ACHN (cell line): ENCODE measurements around the gene TP53RK.

ENCODE experiments used
- DNase-seq: peaks from one replicate; pipeline ENCODE4 v3.0.0-alpha.2; 2015
- in situ Hi-C: cut with HindIII; loops from 2 replicates; pipeline ENCODE4 v1.10.0; 2017; ENCODE audit warnings: low sequenced_read_pairs, low pct_ligation_motif_present, low pct_unique_long_range_greater_than_20kb

Gene TP53RK

DNA sequence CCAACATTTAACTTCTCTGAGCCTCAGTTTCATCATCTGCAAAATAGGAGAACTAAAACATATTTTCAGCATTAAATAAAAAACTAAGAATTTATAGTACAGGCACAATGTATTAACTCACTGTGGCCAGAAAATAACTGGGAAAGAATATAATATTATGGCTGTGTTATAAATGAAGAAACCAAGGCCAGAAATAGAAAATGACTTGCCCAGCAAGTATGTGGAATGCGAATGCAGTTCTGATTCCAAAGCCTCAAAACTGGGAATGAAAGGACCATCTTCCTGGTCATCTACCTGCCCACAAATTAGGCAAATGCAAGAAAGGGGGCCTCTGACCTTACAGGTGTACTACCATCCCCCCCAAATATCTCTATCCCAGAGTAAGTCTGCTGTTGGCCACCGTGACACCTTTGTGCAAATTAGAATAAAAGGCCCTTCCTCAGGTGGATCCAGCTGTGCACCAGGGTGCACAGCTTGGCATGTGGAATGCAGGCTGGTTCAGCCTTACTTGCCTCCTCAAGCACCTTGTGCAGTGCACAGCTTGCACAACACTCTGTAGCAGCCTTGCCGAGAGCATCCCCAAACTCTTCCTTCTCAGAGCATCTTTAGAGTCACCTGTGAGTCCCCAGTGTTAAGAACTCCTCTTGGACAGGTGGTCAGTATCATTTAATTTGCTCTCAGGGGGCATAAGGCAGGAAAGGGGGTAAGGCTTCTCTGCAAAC lies 42.4 kb downstream of the TP53RK start:
- in situ Hi-C loops: no loop called here
- DNase-seq: no peak

DNA sequence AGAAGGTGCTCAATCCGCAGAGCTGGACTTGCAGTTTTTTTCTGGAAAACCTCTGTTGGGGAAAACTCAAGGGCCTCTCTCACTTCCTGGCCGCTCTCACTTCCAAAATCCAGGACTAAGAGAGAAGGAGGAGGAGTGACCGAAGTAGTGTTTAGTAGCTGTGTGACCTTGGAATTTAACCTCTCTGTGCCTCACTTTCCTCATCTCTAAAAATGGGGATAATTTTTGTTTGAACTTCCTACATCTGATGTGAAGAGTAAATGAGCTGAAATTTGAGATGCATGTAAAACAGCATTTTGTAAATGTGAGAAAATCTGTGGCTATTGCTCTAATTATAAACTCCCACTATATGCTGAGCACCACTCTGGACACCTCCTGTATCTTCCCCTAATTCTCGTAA lies 43.1 kb downstream of the TP53RK start:
- in situ Hi-C loops: no loop called here
- no peak for DNase-seq

DNA sequence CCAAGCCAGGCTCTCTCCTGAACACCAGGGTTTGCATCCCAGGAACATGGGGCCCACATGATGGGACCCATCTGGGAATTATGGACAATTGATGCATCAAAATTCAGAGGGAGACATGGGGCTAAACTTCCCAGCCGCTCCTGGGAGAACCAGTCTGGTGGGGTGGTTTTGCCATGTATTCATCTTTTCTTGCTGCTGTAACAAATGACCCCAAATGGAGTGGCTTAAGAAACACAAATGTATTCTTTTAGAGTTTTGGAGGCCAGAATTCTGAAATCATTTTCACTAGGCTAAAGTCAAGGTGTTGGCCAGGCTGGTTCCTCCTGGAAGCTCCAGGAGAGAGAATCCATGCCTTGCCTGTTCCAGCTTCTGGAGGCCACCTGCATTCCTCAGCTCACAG lies 44.5 kb downstream of the TP53RK start:
- in situ Hi-C loops: no loop called here
- DNase-seq: no peak

DNA sequence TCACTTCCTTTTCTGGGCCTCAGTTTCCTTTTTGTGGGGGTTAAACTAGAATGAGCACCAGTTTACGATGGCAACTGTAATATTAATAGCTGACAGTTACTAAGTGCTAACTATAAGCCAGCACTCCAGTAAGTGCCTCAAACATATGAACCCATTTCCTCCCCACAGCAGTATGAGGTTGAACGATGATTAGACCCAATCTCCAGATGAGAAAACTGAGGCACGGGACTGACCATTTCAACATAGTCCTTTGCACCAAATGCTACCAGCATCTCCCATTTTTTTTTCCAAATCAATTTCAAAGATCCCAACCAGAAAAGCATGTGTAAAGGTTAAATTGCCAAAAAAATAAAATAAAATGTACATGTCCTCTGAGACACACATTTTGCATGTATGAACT lies 45.1 kb downstream of the TP53RK start:
- in situ Hi-C loops: no loop called here
- DNase-seq: no peak

DNA sequence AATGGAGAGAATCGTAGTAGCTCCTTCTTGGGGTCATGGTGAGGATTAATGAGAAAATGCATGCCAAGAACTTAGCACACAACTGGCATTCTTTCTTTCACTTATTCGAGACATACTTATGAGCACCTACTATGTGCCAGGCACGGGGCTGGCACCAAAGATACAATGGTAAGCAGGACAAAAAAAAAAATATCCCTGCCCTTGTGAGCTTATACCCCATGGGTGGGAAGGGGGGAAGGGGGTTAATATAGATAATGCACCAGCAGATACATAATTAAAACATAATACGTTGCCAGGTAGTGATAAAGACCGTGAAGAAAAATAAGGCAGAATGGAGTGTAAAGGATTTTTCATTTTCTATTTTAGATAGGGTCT lies 46.3 kb downstream of the TP53RK start:
- in situ Hi-C loops: no loop called here
- no peak for DNase-seq

DNA sequence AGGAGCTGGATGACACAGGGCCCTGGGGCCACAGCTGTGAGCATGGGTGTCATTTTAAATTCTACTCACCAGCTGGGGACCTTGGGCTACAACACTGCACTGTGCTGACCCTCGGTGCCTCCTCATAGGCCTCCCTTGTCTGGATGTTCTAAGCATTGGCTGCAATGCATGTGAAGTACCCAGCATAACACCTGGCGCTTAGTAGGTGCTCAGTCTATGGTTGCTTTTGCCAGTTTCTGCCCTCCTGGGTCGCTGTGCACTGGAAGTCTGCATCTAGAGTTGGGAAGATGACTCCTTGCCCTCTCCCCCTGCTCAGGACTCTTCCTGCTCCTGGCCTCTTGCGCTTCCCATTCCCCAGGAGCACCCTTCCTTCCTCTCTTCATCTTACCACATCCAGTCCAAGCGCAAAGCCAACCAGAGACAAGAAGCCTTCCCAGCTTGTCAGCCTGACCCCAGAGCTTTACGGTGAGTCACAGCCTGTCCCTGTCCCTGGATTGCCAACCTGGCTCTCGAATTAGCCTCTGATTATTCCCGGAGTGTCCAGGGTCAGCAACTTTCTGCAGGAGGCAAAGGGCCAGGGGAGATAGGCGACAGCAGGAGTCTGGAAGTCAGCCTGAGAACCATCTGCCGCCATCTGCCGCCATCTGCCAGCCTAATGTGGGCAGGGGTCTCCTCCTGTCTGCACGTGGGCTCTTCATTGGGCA lies 46.8 kb downstream of the TP53RK start:
- DNase-seq: no peak
- in situ Hi-C loops: no loop called here

DNA sequence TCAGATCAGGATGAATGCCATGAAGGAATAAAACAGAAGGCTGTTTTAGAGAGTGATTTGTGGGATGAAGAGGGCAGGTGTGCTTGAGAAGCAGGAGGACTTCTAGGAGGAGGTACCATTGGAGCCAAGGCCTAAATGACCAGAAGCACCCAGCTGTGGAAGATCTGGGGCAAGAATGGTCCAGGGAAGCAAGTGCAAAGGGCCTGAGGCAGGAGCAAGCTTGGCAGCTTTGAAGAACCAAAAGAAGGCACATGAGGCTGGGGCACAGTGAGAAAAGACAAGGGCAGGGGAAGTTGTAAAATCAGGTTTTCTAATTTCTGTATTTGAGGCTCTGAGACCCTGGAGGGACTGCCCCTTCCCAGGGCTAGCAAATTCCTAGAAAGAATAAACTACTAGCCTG lies 47.8 kb downstream of the TP53RK start:
- no peak for DNase-seq
- in situ Hi-C loops: no loop called here

DNA sequence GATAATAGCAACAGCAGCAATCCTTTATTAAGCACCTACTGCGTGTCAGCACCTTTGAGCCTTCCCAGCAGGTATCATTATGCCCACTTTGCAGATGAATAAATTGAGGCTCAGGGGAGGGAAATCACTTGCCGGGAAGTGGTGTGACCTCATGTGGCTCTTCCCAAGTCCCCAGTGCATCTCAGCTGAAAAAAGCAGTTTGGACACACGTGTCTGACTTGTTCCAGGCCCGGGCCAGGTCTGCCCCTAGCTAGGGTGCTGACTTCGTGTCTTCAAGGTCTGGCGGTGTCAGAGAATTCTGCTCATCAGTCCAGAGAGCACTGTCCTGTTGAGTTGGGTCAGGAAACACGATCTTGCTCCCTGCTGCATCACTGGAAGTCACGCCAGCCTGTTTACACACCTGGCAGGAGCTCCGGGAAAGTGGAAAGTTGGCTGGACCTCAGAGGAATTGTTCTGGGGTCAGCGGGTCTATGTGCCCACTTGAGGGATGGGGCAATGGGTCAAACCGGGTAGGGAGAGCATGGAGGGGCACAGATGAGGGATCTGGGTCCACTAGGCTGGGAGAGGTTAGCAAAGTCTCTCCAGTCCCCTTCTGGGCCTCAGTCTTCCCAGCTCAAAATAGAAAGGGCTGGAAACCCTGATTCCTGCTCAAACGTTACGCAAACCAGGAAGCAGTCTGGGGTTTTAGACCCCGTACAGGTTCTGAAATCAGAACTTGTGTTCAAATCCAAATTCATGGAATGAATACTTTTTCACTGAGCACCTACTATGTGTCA lies 48.5 kb downstream of the TP53RK start:
- in situ Hi-C loops: no loop called here
- no peak for DNase-seq

DNA sequence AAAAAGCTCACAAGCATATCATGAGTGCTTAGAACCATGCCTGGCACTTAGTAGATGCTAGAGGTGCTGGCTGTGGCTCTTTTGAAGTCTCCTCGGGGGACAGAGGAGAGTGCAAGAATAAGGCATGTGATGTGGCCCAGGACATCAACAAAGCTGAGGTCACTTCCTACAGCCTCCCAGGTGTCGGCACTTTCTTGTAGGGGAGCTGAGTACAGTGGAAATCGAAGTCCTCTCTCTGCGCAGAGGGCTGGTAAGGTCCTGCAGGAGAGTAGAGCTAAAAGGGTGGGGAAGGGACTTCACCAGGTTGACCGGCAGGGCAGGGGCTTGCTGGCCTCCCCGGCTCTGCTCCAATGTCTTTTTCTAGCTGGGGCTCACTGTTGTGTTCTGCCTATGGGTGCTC lies 49.2 kb downstream of the TP53RK start:
- no peak for DNase-seq
- in situ Hi-C loops: no loop called here

DNA sequence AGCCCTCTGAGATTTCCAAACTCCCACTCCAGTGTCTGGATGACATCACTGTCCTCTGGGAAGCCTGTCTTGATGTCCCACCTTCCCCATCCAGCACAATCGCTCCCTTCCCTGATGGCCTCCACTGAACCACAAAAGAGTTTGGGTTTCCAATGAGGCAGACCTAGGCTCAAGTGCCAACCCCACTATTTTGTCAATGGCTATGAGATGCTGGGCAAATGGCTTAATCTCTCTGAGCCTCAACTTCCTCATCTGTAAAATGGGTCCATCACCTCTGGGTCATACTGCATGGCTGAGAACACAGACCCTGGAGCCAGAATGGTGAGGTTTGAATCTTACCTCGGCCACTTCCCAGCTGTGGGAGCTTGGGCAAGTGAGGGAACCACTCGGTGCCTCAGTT lies 49.7 kb downstream of the TP53RK start:
- no peak for DNase-seq
- in situ Hi-C loops: no loop called here

DNA sequence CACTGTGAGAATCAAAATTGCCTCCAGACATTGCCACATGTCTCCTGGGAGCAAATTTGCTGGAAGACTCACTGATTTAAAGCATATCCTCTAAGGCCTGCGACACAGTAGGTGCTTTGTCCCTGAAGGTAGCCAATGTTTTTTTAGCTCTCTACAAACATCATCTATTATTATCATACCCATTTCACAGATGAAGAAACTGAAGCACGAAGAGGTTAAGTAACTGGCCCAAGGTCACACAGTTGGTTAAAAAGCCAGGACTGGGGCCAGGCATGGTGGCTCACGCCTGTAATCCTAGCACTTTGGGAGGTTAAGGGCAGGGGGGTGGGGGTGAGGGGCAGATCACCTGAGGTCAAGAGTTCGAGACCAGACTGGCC lies 50.4 kb downstream of the TP53RK start:
- DNase-seq: no peak
- in situ Hi-C loops: no loop called here

DNA sequence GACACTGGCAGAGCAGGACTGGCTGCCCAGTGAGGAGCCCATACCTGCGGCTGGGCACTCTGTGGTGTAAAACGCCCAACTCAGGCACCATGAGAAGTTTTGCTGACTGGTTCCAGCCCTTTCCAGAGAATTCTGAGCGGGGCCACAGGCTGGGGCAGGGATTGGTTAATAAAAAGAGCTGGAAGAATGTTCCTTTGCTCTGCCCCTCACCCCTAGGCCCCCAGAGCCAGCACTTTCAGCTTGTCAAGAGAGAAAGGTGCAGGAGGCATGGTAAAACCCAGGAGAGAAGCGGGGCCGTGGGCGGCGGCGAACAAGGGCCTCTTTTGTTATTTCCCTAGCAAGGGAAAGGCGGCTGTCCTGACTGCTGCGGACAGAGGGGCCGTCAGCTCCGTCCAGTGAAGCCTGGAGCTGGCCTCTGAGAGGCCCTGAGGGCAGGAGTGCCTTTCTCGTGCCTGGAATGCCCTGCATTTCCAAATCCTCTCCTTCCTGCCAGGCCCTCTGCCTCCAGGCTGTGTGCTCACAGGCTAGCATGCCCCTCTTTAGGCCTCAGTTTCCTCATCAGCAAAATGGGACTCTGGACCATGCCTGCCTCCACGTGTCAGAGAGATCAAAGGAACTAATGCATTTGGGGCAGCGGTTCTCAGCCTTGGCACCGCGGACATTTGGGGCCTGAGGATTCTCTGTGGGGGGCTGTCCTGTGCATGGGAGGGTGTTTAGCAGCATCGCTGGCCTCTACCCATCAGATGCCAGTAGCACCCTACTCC lies 50.9 kb downstream of the TP53RK start:
- in situ Hi-C loops: no loop called here
- no peak for DNase-seq

DNA sequence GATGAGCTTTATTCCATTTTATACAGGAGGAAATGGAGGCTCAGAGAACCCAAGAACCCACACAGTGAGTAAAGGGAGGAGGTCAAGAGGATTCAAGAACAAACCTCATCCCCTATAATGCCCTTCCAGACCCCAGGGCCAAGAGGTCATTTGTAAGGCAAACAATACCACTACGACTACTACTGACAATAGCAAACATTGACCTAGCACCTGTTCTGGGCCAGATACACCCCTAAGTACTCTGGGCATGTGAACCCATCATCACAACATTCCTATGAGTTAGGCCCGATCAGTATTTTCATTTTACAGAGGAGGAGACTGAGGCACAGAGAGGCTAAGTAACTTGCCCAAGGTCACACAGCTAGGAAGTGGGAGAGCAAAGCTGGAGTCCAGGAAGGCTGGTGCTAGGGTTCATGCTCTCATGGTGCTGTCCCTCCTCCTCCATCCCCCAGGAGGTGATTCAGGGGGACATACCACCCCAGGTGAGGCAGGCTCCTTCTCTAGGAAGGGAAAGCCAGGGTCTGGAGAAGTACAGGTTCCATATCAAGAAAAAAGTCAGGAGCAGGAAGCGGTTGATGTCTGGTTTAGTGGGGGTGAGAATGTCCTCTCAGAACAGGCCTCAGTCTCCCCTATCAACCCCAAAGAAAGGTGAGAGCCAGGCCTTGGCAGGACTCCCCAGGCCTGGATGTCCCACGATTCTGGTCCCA lies 51.7 kb downstream of the TP53RK start:
- in situ Hi-C loops: no loop called here

DNA sequence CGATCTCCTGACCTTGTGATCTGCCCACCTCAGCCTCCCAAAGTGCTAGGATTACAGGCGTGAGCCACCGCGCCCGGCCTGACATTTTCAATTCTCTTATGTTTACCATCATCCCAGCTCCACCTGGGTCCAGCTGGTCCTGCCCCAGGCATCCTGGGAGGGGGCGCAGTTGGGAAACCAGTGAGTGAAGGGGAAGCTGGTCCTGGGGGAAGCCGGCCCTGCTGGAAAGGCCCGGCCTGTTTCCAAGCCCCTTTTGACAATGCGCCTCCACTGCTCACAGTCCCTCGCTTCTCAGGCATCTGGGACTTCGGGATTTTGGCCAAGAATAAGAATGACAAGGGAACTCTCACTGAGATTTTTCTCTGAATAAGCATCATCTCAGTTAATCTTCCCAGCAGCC lies 52.2 kb downstream of the TP53RK start:
- no peak for DNase-seq
- in situ Hi-C loops: no loop called here

More for the DNA sequence above, 51.7 kb downstream of the TP53RK start:
- DNase-seq: no peak

DNA sequence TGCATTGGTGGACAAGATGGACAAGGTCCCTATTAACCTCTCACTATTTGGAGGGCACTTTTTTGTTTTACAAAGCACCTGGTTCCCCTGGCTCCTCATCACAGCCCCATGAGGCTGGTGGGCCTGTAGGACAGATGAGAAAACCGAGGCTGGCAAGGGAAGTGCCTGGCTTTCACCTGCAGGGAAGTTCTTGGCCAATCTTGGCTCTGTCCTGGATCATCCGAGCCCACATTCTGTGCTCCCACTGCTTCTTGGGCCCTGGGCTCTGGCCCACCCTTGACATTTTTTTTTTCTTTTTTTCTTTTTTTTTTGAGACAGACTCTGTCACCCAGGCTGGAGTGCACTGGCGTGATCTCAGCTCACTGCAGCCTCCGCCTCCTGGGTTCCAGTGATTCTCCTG lies 52.7 kb downstream of the TP53RK start:
- DNase-seq: no peak

DNA sequence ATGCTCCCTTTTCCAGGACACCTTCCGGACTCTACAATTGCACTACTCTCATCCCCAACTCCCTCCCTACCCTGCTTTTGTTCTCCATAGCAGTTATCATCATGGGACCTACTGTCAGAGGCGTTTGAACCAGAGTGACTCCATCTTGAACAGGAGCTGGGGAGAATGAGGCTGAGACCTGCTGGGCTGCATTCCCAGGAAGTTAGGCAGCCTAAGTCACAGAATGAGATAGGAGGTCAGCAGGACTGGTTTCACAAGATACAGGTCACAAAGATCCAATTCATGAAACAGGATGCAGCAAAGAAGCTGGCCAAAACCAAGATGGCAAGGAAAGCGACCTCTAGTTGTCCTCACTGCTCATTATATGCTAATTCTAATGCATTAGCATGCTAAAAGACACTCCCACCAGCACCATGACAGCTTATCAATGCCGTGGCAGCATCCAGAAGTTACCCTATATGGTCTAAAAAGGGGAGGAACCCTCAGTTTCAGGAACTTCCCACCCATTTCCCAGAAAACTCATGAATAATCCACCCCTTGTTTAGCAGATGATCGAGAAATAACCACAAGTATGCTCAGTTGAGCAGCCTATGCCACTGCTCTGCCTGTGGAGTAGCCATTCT lies 53.6 kb downstream of the TP53RK start:
- in situ Hi-C loops: no loop called here
- no peak for DNase-seq

More for the DNA sequence above, 52.7 kb downstream of the TP53RK start:
- in situ Hi-C loops: no loop called here

DNA sequence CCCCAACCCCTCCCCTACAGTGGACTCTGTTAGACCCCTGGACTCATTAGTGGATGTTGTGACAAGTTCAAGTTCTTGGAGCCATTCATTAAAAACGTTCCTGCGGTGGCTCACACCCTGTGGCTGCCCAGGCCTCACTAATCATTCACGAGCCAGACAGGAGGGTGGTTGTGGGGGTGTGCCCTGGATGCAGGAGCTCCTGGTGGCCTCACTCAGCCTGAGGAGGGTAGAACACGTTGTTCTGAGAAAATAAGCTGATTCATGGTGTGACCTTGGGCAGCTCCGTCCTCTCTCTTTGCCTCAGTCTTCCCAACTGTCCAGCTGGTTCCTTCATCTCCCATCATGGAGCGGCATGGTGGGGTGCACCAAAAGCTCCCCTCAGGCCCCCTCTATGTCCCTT lies 54.7 kb downstream of the TP53RK start:
- in situ Hi-C loops: no loop called here

More for the DNA sequence above, 54.7 kb downstream of the TP53RK start:
- no peak for DNase-seq
